ENCODE measurements around the gene CALM3.

Gene CALM3

GRCh38 chr19:46648961-46649960, 48.1 kb downstream of the CALM3 start:
- H3K27ac Mint-ChIP-seq = no peak overlapping the region
- intact Hi-C loops (cut with micrococcal nuclease) = no loop called here
- no peaks in the 10 kb centered on the region for H3K36me3 Mint-ChIP-seq (ENCODE audit: low read depth)
- H3K4me3 Mint-ChIP-seq = no peak overlapping the region
- H3K27me3 Mint-ChIP-seq = peaks cover 76% of the 10 kb centered on the region
- H3K4me1 Mint-ChIP-seq (ENCODE audit: low read depth) = peaks cover 24% of the 10 kb centered on the region
- no peaks in the 10 kb centered on the region for H3K9me3 Mint-ChIP-seq

GRCh38 chr19:46650445-46650844, 49.3 kb downstream of the CALM3 start:
- H3K4me3 Mint-ChIP-seq = no peak overlapping the region
- H3K36me3 Mint-ChIP-seq (ENCODE audit: low read depth) = no peaks in the 10 kb centered on the region
- H3K9me3 Mint-ChIP-seq = no peaks in the 10 kb centered on the region
- intact Hi-C loops (cut with micrococcal nuclease) = no loop called here
- peaks cover 76% of the 10 kb centered on the region for H3K27me3 Mint-ChIP-seq
- no peak overlapping the region for H3K27ac Mint-ChIP-seq
- H3K4me1 Mint-ChIP-seq (ENCODE audit: low read depth) = peaks cover 24% of the 10 kb centered on the region

- H3K4me3 Mint-ChIP-seq = no peak overlapping the region
- no peaks in the 10 kb centered on the region for H3K36me3 Mint-ChIP-seq (ENCODE audit: low read depth)
- no peaks in the 10 kb centered on the region for H3K9me3 Mint-ChIP-seq
- peaks cover 22% of the 10 kb centered on the region for H3K4me1 Mint-ChIP-seq (ENCODE audit: low read depth)
- intact Hi-C loops (cut with micrococcal nuclease) = no loop called here
- H3K27ac Mint-ChIP-seq = no peak overlapping the region
- H3K27me3 Mint-ChIP-seq = peaks cover 83% of the 10 kb centered on the region
Measured at GRCh38 chr19:46654621-46655152, 53.6 kb downstream of the CALM3 start.

- H3K4me1 Mint-ChIP-seq (ENCODE audit: low read depth) = peaks cover 33% of the 10 kb centered on the region
- no peaks in the 10 kb centered on the region for H3K9me3 Mint-ChIP-seq
- peaks cover 76% of the 10 kb centered on the region for H3K27me3 Mint-ChIP-seq
- intact Hi-C loops (cut with micrococcal nuclease) = no loop called here
- H3K36me3 Mint-ChIP-seq (ENCODE audit: low read depth) = no peaks in the 10 kb centered on the region
- H3K4me3 Mint-ChIP-seq = no peak overlapping the region
- no peak overlapping the region for H3K27ac Mint-ChIP-seq
Measured at GRCh38 chr19:46656541-46656940, 55.4 kb downstream of the CALM3 start.

GRCh38 chr19:46659151-46660007, 58.2 kb downstream of the CALM3 start:
- Mint-ChIP-seq H3K27ac (peak overlapping the region; percentile 54), H3K27me3 (peaks cover 67% of the 10 kb centered on the region)

GRCh38 chr19:46660008-46660517, 58.9 kb downstream of the CALM3 start:
- Mint-ChIP-seq H3K27ac (peak overlapping the region; percentile 54), H3K9me3 (no peaks in the 10 kb centered on the region)

More at GRCh38 chr19:46659151-46660007, 58.2 kb downstream of the CALM3 start:
- Mint-ChIP-seq H3K4me3 (peak overlapping the region; percentile 64), H3K9me3 (no peaks in the 10 kb centered on the region), H3K4me1 (ENCODE audit: low read depth) (peaks cover 34% of the 10 kb centered on the region), H3K36me3 (ENCODE audit: low read depth) (no peaks in the 10 kb centered on the region)
- intact Hi-C loops (cut with micrococcal nuclease) = loop anchor here (5.0 kb wide), 1 partner anchor 132 kb away; no protein-coding TSS in a partner anchor

More at GRCh38 chr19:46660008-46660517, 58.9 kb downstream of the CALM3 start:
- intact Hi-C loops (cut with micrococcal nuclease) = loop anchor here (5.0 kb wide), 1 partner anchor 133 kb away; no protein-coding TSS in a partner anchor
- Mint-ChIP-seq H3K36me3 (ENCODE audit: low read depth) (no peaks in the 10 kb centered on the region), H3K4me1 (ENCODE audit: low read depth) (peaks cover 34% of the 10 kb centered on the region), H3K27me3 (peaks cover 63% of the 10 kb centered on the region), H3K4me3 (peak overlapping the region; percentile 64)
